Right cardiac atrium (tissue), 5 donors: ENCODE results near the gene SDC1. TPM values are rescaled to one million over a fixed set of nuclear protein-coding genes. Genes with fewer than 3 reads are reported as not detected.

Experiments used
- ATAC-seq, 2 donors: fragments of 200-7000 bp; cut with Tn5 transposase; one replicate each; pipeline versions ENCODE4 v1.8.0 to v1.9.1; 2020; ENCODE audit warnings: moderate library complexity in 2 of 2, mild to moderate bottlenecking in 1 of 2
- DNase-seq, 3 donors: peaks; one replicate each; pipeline ENCODE4 v3.0.0-alpha.2; 2020
- H3K27ac ChIP-seq: one replicate; pipeline ENCODE4 v1.5.1; 2013; ENCODE audit warnings: mild to moderate bottlenecking, low read length, control low read depth, moderate library complexity
- H3K27me3 ChIP-seq: one replicate; pipeline ENCODE4 v1.6.1; 2013; ENCODE audit not compliant: control insufficient read depth, insufficient read depth
- H3K4me1 ChIP-seq: one replicate; pipeline ENCODE4 v1.6.1; 2013; ENCODE audit warnings: low read length; ENCODE audit not compliant: control insufficient read depth, insufficient read depth
- H3K4me3 ChIP-seq: one replicate; pipeline ENCODE4 v1.5.1; 2013; ENCODE audit warnings: low read length, control low read depth
- H3K9me3 ChIP-seq: one replicate; pipeline ENCODE4 v1.6.1; 2013; ENCODE audit warnings: low read length; ENCODE audit not compliant: control insufficient read depth
- WGBS: extraction: QIAGEN DNeasy Blood & Tissue Kit; methylation state at CpG from one replicate; pipeline ENCODE4 v1.1.7; 2013; 5-methylcytosine and 5-hydroxymethylcytosine counted together
- intact Hi-C, 4 donors: fragments of 100-400 bp; cut with DNase I; formaldehyde crosslinking; loops; one replicate each; pipeline versions ENCODE4 v1.11.0 to v1.14.0; 2022 to 2023
- polyA plus RNA-seq: library from polyadenylated mRNA; stranded (reverse); fragments of 200-250 nt; gene quantifications from one replicate; pipeline ENCODE4 v1.2.3, GENCODE V29; 2013
- total RNA-seq, 4 donors: library from RNA; stranded (reverse); fragmentation: NEBNext Ultra II Directional; extraction: Animal tissue kit (Norgen Biotek cat#: 25700); gene quantifications; one replicate each; pipeline ENCODE4 v1.2.1, GENCODE V29; 2021
- donor health status: healthy with polysubstance abuse.
- donor health status: DM: no; HTN: yes; CAD: no.
- donor health status: DM: no; HTN: no; CAD: no.
- donor health status: DM: no; HTN: yes; CAD: no; lungs with severe emphysema.
- donor health status: DM: yes; HTN: yes; CAD: no.

Gene SDC1
- total and polyA plus RNA-seq, 5 donors: 0.09 to 0.25 (median 0.23) TPM

DNA sequence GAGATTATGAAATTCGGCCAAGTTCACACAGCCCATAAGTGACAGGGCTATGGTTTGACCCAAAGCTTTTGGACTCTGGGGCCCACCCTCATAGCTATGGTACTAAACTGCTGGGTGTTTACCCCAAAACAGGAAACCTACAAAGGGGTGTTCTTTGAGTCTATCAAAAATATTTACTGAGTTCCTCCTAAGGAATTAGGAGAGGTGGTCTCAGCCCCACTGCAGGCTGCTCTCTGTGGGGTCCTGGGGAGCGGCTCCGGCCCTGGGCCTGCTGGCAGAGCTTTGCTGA, 45.5 kb downstream of the SDC1 start:
- no peak for ATAC-seq
- Histone ChIP-seq H3K9me3 (no peaks in the 10 kb centered on the region), H3K27me3 (no peaks in the 10 kb centered on the region), H3K27ac (no peak overlapping the region), H3K4me3 (no peak overlapping the region), H3K4me1 (no peaks in the 10 kb centered on the region)
- no peak for DNase-seq
- WGBS: 96% methylated on average over 3 of the region's 3 CpGs
- intact Hi-C loops: no loop called here

DNA sequence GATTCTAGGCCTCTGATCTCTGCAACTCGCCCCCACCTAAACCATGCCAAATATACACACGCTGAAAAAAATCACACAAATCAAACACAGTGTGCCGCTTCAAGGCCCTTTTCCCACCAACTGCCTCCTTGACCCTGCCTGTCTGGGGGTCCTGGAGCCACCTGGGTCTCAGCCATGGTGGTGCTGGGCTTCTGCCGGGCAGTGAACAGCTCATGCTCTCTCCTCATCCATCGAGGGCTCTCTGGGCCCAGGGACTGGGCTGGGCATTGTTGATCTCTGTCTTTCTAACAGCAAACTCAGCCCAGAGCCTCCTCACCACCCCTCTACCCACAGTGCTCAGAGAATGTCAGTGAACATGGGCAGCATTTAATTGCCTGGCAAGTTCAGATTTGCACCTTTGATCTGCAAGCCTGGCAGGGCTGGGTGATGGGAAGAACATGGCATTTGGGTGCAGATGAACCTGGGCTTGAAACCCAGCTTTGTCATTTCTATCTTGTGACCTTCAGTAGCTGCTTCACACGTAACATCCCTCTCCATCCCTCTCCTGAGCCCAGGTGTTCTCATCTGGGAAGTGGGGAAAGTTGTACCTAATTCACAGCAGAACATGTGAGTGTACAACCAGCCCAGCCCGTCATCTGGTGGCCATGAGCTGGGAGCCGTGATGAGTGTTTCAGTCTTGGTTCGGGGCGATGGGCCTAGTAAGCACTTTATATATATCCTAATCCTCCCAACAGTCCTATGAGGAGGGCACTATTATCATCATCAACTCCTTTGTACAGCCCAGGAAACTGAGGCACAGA, 46.1 kb downstream of the SDC1 start:
- ATAC-seq: no peak
- no peak for DNase-seq
- H3K4me1 ChIP-seq: no peaks in the 10 kb centered on the region
- no peak overlapping the region for H3K4me3 ChIP-seq
- no peaks in the 10 kb centered on the region for H3K9me3 ChIP-seq
- H3K27ac ChIP-seq: no peak overlapping the region
- WGBS: 90% methylated on average over 10 of the region's 10 CpGs
- intact Hi-C loops: no loop called here
- no peaks in the 10 kb centered on the region for H3K27me3 ChIP-seq

DNA sequence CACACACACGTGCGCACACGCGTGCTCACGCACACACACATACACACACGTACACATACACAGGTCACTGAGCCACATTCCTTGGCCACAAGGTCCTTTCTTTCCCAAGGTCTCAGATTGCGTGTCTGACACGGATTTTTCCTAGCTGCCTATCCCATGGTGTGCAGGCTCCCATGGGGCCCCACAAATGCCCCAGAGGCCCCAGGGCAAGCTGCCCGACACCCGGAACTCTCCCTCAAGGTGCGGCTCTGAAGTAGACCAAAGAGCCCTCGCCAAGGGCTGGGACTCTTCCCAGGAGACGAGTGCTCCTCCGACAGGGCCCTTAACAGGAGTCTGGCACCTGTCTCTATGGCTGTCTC, 46.7 kb downstream of the SDC1 start:
- no peaks in the 10 kb centered on the region for H3K9me3 ChIP-seq
- ATAC-seq: no peak
- no peaks in the 10 kb centered on the region for H3K27me3 ChIP-seq
- H3K4me1 ChIP-seq: no peaks in the 10 kb centered on the region
- H3K27ac ChIP-seq: no peak overlapping the region
- DNase-seq: no peak
- WGBS: 89% methylated on average over 14 of the region's 14 CpGs
- intact Hi-C loops: no loop called here
- no peak overlapping the region for H3K4me3 ChIP-seq

DNA sequence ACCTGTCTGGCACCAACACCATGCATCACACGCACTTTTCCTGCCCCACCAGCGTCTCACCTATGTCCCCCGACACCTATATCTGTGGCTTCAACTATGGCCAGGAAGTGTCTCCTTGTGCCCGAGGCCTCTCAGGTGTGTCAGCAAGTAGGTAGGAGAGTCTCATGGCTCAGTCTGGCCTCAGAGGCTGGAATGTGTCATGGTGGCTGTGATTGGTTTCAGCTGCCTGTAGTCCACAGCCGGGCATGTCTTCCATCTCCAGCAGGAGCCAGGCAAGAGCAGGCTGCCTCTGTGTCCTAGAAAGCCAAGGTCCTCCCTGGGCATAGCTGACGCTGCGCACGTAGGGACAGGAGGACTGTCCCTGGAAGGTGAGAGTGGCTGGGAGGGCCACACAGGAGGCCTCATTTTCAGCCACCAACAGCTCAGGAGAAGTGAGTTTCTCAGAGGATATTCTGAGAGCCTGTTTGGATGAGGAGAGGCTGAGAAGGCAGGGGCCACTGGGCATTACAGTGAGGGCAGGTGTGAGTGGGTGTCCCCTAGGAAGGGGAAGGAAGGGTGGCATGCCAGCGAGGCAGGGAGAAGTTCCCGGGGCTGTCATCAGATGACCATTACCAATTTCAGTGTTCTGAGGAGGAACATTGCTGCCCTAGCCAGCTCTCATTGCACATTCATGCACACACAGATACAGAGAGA, 47.2 kb downstream of the SDC1 start:
- intact Hi-C loops: no loop called here
- Histone ChIP-seq H3K4me1 (no peaks in the 10 kb centered on the region), H3K4me3 (no peak overlapping the region), H3K9me3 (no peaks in the 10 kb centered on the region), H3K27ac (no peak overlapping the region), H3K27me3 (no peaks in the 10 kb centered on the region)
- DNase-seq (no peak), ATAC-seq (no peak)
- WGBS: 87% methylated on average over 10 of the region's 10 CpGs

DNA sequence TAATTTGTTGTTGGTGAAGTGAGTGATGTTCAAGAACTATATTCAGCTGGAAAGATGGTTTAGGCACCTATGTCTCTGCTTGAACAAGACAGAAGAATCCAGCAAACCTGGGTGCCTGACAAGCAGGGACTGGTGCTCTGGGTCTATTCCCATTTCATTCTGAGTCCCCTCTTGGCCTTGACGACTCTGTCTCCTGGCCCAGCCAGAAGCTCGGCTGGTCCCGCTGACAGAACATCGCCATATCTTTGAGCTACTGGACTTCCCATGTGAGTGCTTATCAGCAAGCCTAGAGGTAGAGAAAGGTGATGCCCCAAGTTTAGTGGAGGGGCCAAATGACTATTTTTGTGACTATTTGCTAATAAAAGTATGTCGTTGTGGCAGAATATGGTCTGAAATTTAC, 48.2 kb downstream of the SDC1 start:
- H3K27ac ChIP-seq: no peak overlapping the region
- intact Hi-C loops: no loop called here
- WGBS: 85% methylated on average over 5 of the region's 5 CpGs

DNA sequence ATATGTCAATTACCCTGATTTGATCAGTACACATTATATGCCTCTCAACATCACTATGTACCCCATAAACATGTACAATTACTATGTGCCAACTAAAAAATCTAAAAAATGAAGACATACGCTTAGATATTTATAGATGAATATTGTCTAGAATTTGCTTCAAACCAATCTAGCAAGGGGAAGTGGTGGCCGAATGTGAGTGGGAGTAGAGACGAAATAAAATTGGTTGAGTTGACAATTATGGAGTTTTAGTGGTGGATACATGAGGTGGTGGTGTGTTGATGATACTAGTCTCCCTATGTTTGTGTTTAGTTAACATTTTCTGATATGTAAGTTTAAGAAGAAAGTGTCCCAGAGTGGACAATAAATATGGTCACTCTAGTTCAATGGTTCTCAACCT, 49.0 kb downstream of the SDC1 start:
- ATAC-seq (no peak), DNase-seq (no peak)
- WGBS: 89% methylated on average over 3 of the region's 3 CpGs
- H3K27me3 ChIP-seq: no peaks in the 10 kb centered on the region
- no peaks in the 10 kb centered on the region for H3K4me1 ChIP-seq
- intact Hi-C loops: no loop called here
- H3K4me3 ChIP-seq: no peak overlapping the region
- H3K27ac ChIP-seq: no peak overlapping the region
- H3K9me3 ChIP-seq: no peaks in the 10 kb centered on the region

More for the DNA sequence above, 48.2 kb downstream of the SDC1 start:
- DNase-seq (no peak), ATAC-seq (no peak)
- H3K4me3 ChIP-seq: no peak overlapping the region
- H3K9me3 ChIP-seq: no peaks in the 10 kb centered on the region
- H3K27me3 ChIP-seq: no peaks in the 10 kb centered on the region
- no peaks in the 10 kb centered on the region for H3K4me1 ChIP-seq

DNA sequence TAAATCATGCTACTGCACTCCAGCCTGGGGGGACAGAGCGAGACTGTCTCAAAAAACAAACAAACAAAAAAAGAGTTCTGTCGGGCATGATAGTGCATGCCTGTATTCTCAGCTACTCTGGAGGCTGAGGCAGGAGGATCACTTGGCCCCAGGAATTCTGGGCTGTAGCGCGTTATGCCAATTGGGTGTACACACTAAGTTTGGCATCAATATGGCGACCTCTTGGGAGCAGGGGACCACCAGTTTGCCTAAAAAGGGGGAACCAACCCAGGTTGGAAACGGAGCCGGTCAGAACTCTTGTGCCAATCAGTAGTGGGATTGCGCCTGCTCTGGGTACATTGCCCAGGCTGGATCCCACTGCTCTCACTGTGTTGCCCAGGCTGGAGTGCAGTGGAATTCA, 49.7 kb downstream of the SDC1 start:
- H3K4me1 ChIP-seq: no peaks in the 10 kb centered on the region
- no peak overlapping the region for H3K4me3 ChIP-seq
- WGBS: 90% methylated on average over 8 of the region's 8 CpGs
- intact Hi-C loops: no loop called here
- no peak for ATAC-seq
- no peak overlapping the region for H3K27ac ChIP-seq
- no peaks in the 10 kb centered on the region for H3K27me3 ChIP-seq
- H3K9me3 ChIP-seq: no peaks in the 10 kb centered on the region
- DNase-seq: no peak

DNA sequence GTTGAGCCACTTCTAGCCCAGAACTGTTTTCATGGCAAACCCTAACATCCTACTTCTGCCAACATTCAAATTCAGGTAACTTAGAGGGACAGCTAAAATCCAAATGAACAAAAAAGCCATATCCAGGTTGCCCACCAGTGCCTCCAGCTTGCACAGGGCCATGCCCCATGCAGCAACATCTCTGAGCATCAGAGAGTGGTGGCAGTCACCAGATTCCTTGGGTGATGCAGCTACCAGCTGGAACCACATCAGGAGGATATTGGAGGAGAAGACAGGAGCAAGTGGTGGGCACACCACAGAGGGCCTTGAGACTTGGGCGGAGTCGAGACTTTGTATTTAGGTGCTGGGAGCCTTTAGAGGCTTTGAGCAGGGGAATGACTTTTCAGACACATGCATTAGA, 50.5 kb downstream of the SDC1 start:
- H3K4me1 ChIP-seq: no peaks in the 10 kb centered on the region
- H3K9me3 ChIP-seq: no peaks in the 10 kb centered on the region
- no peak for ATAC-seq
- H3K27me3 ChIP-seq: no peaks in the 10 kb centered on the region
- WGBS: 94% methylated on average over 2 of the region's 2 CpGs
- intact Hi-C loops: no loop called here
- DNase-seq: no peak
- H3K4me3 ChIP-seq: no peak overlapping the region
- H3K27ac ChIP-seq: no peak overlapping the region

DNA sequence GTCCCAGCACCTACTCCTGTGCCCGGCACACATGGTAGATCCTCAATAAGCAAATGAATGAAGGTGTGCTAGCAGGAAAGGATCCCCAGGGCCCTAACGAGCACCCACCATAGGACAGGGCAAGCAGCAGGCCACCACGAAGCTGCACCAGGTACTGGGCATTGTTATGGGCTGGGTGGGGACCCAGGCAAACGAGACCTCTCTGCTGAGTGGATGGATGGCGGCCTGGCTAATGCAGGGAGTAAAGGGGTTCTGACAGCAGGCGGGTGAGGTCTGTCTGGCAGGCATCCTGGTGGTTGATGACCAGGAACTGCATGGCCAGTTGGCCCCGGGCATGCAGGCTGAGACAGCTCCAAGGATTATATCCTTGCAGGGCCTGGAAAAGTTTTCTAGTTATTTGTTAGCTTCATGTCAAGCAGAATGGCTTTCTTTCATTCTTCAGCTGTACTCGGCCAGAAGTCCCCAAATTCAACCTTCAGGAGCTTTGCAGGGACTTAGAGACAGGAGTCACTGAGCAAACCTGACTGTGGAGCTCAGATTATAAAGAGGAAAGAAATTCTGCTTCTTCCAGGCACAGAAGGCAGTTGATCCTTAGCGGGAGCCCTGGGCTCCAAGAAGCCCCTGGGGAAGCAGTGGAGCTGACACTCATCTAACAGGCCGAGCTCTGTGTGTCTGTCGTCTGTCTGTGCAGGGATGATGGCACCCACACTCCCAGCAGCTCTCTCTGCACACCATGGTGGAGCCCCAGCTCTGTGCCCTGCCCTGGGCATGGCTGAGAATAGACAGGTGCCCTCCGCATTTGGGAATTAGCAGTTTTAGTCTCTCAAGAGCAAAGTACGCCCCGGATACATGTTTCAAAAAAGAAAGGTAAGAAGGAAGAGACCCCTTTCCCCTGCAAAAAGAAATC, 51.2 kb downstream of the SDC1 start:
- DNase-seq: no peak
- Histone ChIP-seq H3K4me1 (no peaks in the 10 kb centered on the region), H3K9me3 (no peaks in the 10 kb centered on the region), H3K4me3 (no peak overlapping the region), H3K27ac (no peak overlapping the region), H3K27me3 (no peaks in the 10 kb centered on the region)
- WGBS: 83% methylated on average over 14 of the region's 14 CpGs
- intact Hi-C loops: no loop called here
- ATAC-seq: no peak

DNA sequence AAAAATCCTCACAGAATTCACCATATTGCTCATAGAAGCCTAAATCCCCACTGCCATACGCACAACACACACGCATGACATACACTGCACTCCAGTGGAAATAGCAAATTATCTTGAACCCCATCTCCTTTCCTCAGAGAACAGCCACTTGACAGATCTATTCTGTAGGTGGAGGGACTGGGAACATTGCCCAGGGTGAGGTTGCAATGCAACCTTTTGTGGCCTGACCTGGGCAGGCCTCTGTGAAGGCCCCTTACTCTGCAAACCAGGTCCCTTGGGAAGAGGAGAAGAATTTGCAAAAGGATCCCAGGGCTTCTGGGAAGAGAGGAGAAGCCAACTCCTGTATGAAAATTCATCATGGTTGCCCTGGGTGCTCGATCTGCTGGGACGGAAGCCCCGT, 51.9 kb downstream of the SDC1 start:
- intact Hi-C loops: no loop called here
- ATAC-seq: no peak
- H3K4me1 ChIP-seq: no peaks in the 10 kb centered on the region
- H3K9me3 ChIP-seq: no peaks in the 10 kb centered on the region
- DNase-seq: no peak
- H3K4me3 ChIP-seq: no peak overlapping the region
- H3K27me3 ChIP-seq: no peaks in the 10 kb centered on the region
- 91% methylated on average over 5 of the region's 5 CpGs for WGBS
- H3K27ac ChIP-seq: no peak overlapping the region
